Astrocyte (in vitro differentiated cells and primary cell): ENCODE measurements around the gene ARSA. TPM values are rescaled to one million over a fixed set of nuclear protein-coding genes. Genes with fewer than 3 reads are reported as not detected.

ENCODE experiments used
- DNase-seq: peaks from one replicate; pipeline ENCODE4 v3.0.0-alpha.2; 2010; ENCODE audit warnings: low read depth
- FAIRE-seq: peaks from 2 replicates; lab custom pipeline; 2011; peaks lifted over from hg19 to GRCh38; lab: Jason Lieb, UNC
- H2AFZ ChIP-seq: 2 replicates; pipeline ENCODE4 v1.6.0; 2012; ENCODE audit warnings: low read depth, low read length, inconsistent platforms
- H3K27ac ChIP-seq: 2 replicates; pipeline ENCODE4 v1.5.1; 2011; ENCODE audit warnings: low read depth, low read length, inconsistent platforms
- H3K27me3 ChIP-seq: 2 replicates; pipeline ENCODE4 v1.6.0; 2011; ENCODE audit warnings: low read length, inconsistent platforms; ENCODE audit not compliant: insufficient read depth
- H3K36me3 ChIP-seq: 2 replicates; pipeline ENCODE4 v1.5.1; 2011; ENCODE audit warnings: low read length, inconsistent platforms; ENCODE audit not compliant: insufficient read depth
- H3K4me1 ChIP-seq: 2 replicates; pipeline ENCODE4 v1.5.1; 2011; ENCODE audit warnings: low read length, inconsistent platforms; ENCODE audit not compliant: insufficient read depth
- H3K4me2 ChIP-seq: 2 replicates; pipeline ENCODE4 v1.6.0; 2012; ENCODE audit warnings: low read length, inconsistent platforms
- H3K4me3 ChIP-seq: 2 replicates; pipeline ENCODE4 v1.5.1; 2011; ENCODE audit warnings: low read depth, mild to moderate bottlenecking, low read length, inconsistent platforms; ENCODE audit not compliant: insufficient read depth
- H3K79me2 ChIP-seq: 2 replicates; pipeline ENCODE4 v1.6.0; 2012; ENCODE audit warnings: mild to moderate bottlenecking, low read length, inconsistent platforms; ENCODE audit not compliant: insufficient read depth
- H3K9ac ChIP-seq: 2 replicates; pipeline ENCODE4 v1.6.0; 2012; ENCODE audit warnings: mild to moderate bottlenecking, low read length, inconsistent platforms
- H3K9me3 ChIP-seq: 2 replicates; pipeline ENCODE4 v1.5.1; 2012; ENCODE audit warnings: low read depth, mild to moderate bottlenecking, low read length, inconsistent platforms; ENCODE audit not compliant: insufficient read depth
- H4K20me1 ChIP-seq: 2 replicates; pipeline ENCODE4 v1.6.0; 2012; ENCODE audit warnings: low read length, inconsistent platforms; ENCODE audit not compliant: insufficient read depth
- H3K27ac Mint-ChIP-seq: one replicate; pipeline ENCODE4 v1.8.0; 2021; ENCODE audit warnings: mild to moderate bottlenecking, mixed read lengths; ENCODE audit not compliant: unreplicated experiment
- H3K27me3 Mint-ChIP-seq: one replicate; pipeline ENCODE4 v1.8.0; 2021; ENCODE audit warnings: low read depth, mixed read lengths; ENCODE audit not compliant: unreplicated experiment
- H3K36me3 Mint-ChIP-seq: one replicate; pipeline ENCODE4 v1.8.0; 2021; ENCODE audit warnings: low read depth, mixed read lengths; ENCODE audit not compliant: unreplicated experiment
- H3K4me1 Mint-ChIP-seq: one replicate; pipeline ENCODE4 v1.8.0; 2021; ENCODE audit warnings: low read depth, mixed read lengths; ENCODE audit not compliant: unreplicated experiment
- H3K4me3 Mint-ChIP-seq: one replicate; pipeline ENCODE4 v1.8.0; 2021; ENCODE audit warnings: mild to moderate bottlenecking, moderate library complexity, mixed read lengths; ENCODE audit not compliant: unreplicated experiment
- H3K9me3 Mint-ChIP-seq: one replicate; pipeline ENCODE4 v1.8.0; 2021; ENCODE audit warnings: mild to moderate bottlenecking, mixed read lengths; ENCODE audit not compliant: unreplicated experiment
- EZH2 ChIP-seq: IDR thresholded peaks from 2 replicates; pipeline ENCODE4 v1.6.1; 2012; ENCODE audit warnings: mild to moderate bottlenecking, low read length, inconsistent platforms; ENCODE audit not compliant: insufficient read depth
- total RNA-seq: library from RNA; stranded (reverse); gene quantifications from 2 replicates; pipeline ENCODE4 v1.2.1, GENCODE V29; 2021
- TF ChIP-seq, protein P1 (sequence below): IDR thresholded peaks from 2 replicates; pipeline ENCODE4 v1.5.1; 2011; ENCODE audit warnings: low read depth, mild to moderate bottlenecking, inconsistent platforms, low read length, moderate library complexity; ENCODE audit not compliant: insufficient read depth

Gene ARSA
- total RNA-seq, 1 donor from 2014 or later, result 25.5 TPM

GRCh38 chr22:50626314-50626849 lies 1.6 kb downstream of the ARSA start:
- H3K4me3 ChIP-seq, result no peak overlapping the region
- peaks cover 5% of the 10 kb centered on the region for H3K27me3 ChIP-seq
- no peak overlapping the region for H3K9ac ChIP-seq
- TF ChIP-seq, protein P1, sequence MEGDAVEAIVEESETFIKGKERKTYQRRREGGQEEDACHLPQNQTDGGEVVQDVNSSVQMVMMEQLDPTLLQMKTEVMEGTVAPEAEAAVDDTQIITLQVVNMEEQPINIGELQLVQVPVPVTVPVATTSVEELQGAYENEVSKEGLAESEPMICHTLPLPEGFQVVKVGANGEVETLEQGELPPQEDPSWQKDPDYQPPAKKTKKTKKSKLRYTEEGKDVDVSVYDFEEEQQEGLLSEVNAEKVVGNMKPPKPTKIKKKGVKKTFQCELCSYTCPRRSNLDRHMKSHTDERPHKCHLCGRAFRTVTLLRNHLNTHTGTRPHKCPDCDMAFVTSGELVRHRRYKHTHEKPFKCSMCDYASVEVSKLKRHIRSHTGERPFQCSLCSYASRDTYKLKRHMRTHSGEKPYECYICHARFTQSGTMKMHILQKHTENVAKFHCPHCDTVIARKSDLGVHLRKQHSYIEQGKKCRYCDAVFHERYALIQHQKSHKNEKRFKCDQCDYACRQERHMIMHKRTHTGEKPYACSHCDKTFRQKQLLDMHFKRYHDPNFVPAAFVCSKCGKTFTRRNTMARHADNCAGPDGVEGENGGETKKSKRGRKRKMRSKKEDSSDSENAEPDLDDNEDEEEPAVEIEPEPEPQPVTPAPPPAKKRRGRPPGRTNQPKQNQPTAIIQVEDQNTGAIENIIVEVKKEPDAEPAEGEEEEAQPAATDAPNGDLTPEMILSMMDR, result no peak
- no peak for TF ChIP-seq EZH2
- H4K20me1 ChIP-seq, result peaks cover 2% of the 10 kb centered on the region
- Mint-ChIP-seq H3K4me1 (peaks cover 10% of the 10 kb centered on the region), H3K9me3 (no peaks in the 10 kb centered on the region), H3K4me3 (peak overlapping the region; percentile 67), H3K27me3 (no peaks in the 10 kb centered on the region), H3K36me3 (peaks cover 2% of the 10 kb centered on the region), H3K27ac (no peak overlapping the region)
- H3K79me2 ChIP-seq, result no peaks in the 10 kb centered on the region
- no peak for FAIRE-seq
- no peak overlapping the region for H3K4me2 ChIP-seq
- no peak overlapping the region for H2AFZ ChIP-seq
- H3K4me1 ChIP-seq, result peaks cover 13% of the 10 kb centered on the region
- no peaks in the 10 kb centered on the region for H3K9me3 ChIP-seq
- no peak overlapping the region for H3K27ac ChIP-seq
- DNase-seq, result no peak
- no peaks in the 10 kb centered on the region for H3K36me3 ChIP-seq

- Histone ChIP-seq H2AFZ (no peak overlapping the region), H3K4me1 (peaks cover 13% of the 10 kb centered on the region), H3K4me2 (no peak overlapping the region), H3K79me2 (no peaks in the 10 kb centered on the region), H3K9ac (no peak overlapping the region), H4K20me1 (peaks cover 7% of the 10 kb centered on the region), H3K27me3 (peaks cover 10% of the 10 kb centered on the region), H3K36me3 (no peaks in the 10 kb centered on the region), H3K4me3 (no peak overlapping the region), H3K27ac (no peak overlapping the region), H3K9me3 (no peaks in the 10 kb centered on the region)
- Mint-ChIP-seq H3K4me3 (no peak overlapping the region), H3K27me3 (peaks cover 5% of the 10 kb centered on the region), H3K27ac (no peak overlapping the region), H3K4me1 (peaks cover 11% of the 10 kb centered on the region), H3K9me3 (no peaks in the 10 kb centered on the region), H3K36me3 (peaks cover 2% of the 10 kb centered on the region)
- DNase-seq, result no peak
- FAIRE-seq, result no peak
- no peak for TF ChIP-seq EZH2
- TF ChIP-seq, protein P1, result no peak
Observed at GRCh38 chr22:50625568-50626313, 2.2 kb downstream of the ARSA start.

DNA sequence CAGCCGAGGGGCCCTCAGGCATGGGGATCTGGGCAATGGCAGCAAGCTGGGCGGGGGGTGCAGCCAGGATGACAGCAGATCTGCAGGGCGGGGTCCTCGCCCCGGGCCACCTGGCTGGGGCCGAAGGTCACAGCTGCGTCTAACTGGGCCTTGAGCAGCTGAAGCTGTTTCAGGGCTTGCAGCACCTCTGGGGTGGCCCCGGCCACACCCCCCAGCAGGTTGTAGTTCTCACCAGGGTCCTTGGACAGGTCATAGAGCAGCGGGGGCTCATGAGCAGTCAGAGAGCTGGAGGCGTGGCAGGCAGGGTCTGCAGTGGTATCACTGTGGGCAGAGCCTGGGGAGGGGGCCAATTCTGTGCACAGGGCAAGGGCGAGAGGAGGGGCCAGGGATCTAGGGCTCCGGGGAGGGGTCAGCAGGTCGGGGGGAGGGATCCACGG lies 2.8 kb downstream of the ARSA start:
- no peaks in the 10 kb centered on the region for H3K9me3 ChIP-seq
- no peak for DNase-seq
- H3K79me2 ChIP-seq, result no peaks in the 10 kb centered on the region
- Mint-ChIP-seq H3K27ac (no peak overlapping the region), H3K9me3 (no peaks in the 10 kb centered on the region), H3K27me3 (peaks cover 5% of the 10 kb centered on the region), H3K36me3 (peaks cover 2% of the 10 kb centered on the region), H3K4me3 (no peak overlapping the region), H3K4me1 (peaks cover 11% of the 10 kb centered on the region)
- H3K27ac ChIP-seq, result no peak overlapping the region
- H3K4me3 ChIP-seq, result no peak overlapping the region
- TF ChIP-seq EZH2, result no peak
- TF ChIP-seq, protein P1, result no peak
- H2AFZ ChIP-seq, result no peak overlapping the region
- H3K27me3 ChIP-seq, result peaks cover 11% of the 10 kb centered on the region
- no peaks in the 10 kb centered on the region for H3K36me3 ChIP-seq
- H4K20me1 ChIP-seq, result peaks cover 9% of the 10 kb centered on the region
- H3K4me1 ChIP-seq, result peaks cover 13% of the 10 kb centered on the region
- no peak for FAIRE-seq
- no peak overlapping the region for H3K4me2 ChIP-seq
- no peak overlapping the region for H3K9ac ChIP-seq
